ENCODE results near the gene LRRC14B.

Gene LRRC14B

GRCh38 chr5:173392-174290 is 17.7 kb upstream of the LRRC14B start:
- DNase-seq (ENCODE audit: low read depth in 1 of 2, low spot score in 1 of 2), result no peak

DNA sequence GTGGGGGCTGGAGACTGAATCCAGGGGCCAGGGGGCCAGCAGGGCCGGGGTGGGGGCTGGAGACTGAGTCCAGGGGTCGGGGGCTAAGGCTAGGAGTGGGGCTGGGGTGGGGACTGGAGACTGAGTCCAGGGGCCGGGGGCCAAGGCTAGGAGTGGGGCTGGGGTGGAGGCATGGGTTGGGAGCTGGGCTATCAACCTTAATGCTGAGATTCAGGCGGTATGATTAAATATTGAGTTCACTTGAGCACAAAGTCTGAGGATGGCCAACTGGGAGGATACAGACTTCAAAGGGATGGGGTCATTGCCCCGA is 17.0 kb upstream of the LRRC14B start:
- DNase-seq (ENCODE audit: low read depth in 1 of 2, low spot score in 1 of 2), result no peak

GRCh38 chr5:174876-175465 is 16.3 kb upstream of the LRRC14B start:
- DNase-seq (ENCODE audit: low read depth in 1 of 2, low spot score in 1 of 2), result no peak

DNA sequence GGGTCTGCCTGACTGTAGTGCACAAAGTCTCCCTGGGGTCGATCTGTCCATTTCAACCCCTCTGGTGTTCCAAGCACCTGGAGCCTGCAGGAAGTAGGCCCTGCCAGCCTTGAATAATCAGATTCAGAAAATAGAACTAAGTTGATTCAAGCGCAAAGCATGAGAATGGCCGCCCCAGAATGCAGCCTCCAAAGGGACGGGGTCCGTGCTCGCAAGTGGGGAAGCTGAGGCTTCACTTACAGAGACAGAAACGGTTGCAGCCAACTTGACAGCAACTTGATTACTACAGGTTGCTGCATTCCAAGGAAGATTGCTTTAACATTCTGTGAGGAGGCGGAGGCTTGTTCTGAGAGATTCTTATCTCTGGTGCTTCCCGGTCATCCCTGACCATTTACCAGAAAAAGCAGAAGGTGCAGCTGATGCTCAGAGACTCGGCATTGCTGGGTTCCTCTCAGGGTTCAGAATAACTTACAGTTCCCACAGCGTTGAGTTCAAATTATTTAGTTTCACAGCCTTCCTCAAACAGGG is 14.9 kb upstream of the LRRC14B start:
- DNase-seq (ENCODE audit: low read depth in 1 of 2, low spot score in 1 of 2), result no peak

DNA sequence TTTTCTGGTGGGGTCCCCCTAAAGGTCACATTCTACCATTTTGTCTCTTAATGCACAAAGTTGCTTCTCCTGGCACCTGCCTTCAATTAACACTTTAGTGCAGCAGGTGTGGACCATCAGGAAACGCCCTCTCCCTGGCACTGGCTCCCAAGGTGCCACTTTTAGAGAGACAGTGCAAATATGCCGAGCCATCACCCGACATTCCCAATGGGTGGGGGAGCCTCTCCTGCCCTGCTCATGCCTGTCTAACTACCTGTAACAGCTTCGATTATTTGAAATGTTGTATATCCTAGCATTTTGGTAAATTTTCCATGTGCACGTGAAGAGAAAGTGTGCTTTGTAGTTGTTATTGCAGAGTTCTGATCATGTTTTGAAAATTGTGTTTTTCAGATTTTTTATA is 13.2 kb upstream of the LRRC14B start:
- no peak for DNase-seq (ENCODE audit: low read depth in 1 of 2, low spot score in 1 of 2)

DNA sequence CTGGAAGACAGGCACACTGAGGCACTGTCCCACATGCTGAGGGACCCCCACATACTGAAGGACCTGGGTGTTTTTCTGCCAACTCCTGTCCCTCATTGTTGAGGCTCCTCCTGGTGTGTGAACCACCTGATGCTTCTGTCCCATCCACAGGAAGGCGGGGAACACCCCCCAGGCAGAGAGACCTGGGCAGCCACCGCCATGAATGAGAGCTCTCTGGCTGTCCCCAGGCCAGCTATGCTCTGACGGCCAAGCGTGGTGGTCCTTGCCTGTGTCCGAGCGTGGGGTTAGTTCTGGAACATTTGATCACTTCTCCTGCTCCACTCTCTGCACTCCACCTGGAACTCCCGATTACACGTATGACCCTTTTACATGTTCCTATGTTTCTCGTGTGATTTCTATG is 11.9 kb upstream of the LRRC14B start:
- no peak for DNase-seq (ENCODE audit: low read depth in 1 of 2, low spot score in 1 of 2)

- no peak for DNase-seq (ENCODE audit: low read depth in 1 of 2, low spot score in 1 of 2)
Observed at GRCh38 chr5:180286-180918, 10.9 kb upstream of the LRRC14B start.

DNA sequence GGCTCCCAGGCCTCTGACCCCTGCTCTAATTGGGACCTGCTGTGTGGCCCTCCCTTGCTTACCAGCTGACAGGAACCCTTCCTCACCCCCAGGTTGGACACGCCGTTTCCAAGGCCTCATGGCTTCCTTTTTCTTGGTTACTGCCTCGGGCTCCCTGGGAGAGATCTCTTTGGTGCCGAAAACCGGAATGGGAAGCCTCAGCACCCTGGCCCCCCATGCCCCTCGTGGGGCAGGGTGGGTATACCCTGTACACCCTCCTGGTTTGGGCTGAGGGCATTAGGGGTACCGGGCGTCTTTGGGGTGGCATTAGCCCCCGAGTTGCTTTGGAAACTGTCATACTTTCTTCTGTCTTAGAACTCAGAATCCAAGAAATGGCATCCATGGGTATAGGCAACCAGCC is 10.1 kb upstream of the LRRC14B start:
- no peak for DNase-seq (ENCODE audit: low read depth in 1 of 2, low spot score in 1 of 2)

DNA sequence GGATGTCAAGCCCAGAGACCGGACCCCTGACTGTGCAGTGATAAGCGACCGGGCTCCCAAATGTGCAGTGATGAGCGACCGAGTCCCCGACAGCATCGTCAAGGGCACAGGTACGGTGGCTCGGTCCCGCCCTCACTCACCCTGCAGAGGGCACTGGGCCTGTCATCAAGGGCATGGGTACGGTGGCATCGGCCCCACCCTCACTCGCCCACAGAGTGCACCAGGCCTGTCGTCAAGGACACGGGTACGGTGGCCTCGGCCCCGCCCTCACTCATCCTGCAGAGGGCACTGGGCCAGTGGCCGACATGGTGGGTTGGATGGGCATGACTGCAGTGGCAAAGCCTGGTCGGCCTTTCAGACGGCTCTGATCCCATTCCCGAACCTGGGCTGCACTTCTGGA is 9.7 kb upstream of the LRRC14B start:
- DNase-seq (ENCODE audit: low read depth in 1 of 2, low spot score in 1 of 2), result no peak

DNA sequence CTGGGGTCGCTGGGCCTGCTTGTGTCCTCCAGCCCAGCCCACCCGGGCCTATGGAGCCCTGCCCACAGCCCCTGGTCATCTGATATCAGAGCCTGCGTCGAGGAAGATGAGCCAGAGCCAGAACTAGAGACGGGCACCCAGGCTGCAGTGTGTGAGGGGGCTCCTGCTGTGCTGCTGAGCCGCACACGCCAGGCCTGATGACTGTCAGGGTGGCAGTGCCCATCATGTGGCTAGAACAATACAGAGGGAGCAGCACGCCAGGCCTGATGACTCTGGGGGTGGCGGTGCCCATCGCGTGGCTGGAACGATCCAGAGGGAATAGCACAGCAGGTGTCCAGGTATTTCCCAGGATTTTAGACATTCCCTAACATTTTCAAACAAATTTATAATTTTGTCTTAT is 9.2 kb upstream of the LRRC14B start:
- no peak for DNase-seq (ENCODE audit: low read depth in 1 of 2, low spot score in 1 of 2)

- DNase-seq (ENCODE audit: low read depth in 1 of 2, low spot score in 1 of 2), result no peak
Observed at GRCh38 chr5:184471-184870, 6.8 kb upstream of the LRRC14B start.

DNA sequence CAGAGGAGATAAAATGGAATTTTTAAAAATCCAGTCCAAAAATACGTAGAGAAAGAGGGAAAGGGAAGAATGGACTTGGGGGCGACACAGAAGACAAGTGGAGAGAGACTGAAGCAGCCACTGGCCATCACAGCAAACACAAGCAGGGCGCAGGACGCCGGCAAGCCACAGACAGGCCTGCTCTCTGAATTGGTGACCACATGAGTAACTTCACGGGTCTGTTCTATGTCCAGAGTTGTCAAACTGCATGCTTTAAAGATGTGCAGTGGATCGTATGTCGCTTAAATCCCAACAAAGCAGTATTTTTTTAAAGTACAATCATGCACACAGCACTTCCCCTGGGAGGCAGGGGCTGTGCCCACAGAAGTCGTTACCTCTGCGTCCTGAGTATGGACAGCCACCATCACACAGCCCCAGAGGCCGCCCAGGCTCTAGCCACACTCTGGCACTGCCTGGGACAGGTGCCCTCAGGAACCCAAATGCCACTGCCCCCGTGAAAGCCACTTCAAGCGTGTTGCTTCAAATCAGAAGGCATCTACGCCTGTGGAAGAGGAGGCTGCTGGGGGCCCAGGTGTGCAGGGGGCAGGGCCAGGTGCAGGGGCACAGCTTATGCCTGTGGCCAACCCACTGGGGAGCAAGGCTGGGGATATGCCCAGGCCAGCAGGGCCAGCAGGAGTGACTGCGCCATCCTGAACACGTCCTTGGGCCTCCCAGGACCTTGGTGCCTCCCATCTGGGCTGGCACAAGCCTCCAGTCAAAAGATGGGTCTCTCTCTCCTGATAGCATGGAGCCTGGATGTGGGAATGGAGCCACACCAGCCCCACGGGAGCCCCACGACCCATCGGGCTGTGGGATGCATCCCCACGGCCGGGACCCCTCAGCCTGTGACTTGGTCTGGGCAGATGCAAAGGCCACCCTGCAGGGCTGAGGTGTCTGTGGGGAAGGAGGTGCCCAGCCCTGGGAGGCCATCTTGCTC is 5.9 kb upstream of the LRRC14B start:
- no peak for DNase-seq (ENCODE audit: low read depth in 1 of 2, low spot score in 1 of 2)

DNA sequence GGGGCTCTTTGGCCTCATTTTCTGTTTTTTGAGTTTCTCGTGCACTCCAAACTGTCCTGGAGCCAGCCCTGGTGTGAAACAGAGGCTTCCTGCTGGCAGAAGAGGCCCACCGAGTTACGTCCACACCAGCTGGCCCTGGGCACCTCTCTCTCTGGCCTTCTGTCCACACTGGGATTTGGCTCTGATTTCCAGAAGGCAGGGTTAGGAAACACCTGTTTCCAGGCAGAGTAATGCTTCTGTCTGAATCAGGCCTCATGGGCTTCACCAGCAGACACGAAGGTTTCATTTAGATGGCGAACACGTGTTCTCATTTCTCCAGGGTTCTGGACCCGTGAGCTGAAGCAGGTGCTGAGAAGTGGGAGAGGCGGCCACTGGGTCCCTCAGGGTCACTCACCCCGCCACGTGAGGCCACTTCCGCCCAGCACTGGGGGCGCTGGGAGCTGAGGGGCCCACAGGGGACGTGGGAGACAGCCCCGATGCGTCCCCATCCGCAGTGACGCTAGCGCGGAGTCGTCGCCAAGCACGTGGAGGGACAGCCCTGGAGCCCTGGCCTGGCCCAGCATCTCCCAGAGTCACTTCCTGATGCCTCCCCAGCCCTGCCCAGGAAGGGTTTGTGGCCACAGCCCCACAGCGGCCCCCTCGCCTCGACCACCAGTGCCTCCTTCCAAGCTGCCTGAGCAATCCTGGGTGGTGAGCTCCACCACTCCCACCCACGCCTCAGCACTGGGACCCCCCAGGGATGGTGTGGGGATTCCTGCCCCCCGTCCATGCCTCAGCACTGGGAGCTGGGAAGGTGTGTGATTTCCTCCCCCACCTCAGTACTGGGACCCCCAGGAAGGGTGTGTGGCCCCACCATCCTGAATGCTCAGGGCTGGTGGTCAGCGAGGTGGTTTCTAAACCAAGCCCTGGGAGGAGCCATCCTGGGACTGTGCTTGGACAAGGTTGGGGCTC is 4.9 kb upstream of the LRRC14B start:
- DNase-seq (ENCODE audit: low read depth in 1 of 2, low spot score in 1 of 2), result no peak

- DNase-seq (ENCODE audit: low read depth in 1 of 2, low spot score in 1 of 2), result no peak
Observed at GRCh38 chr5:187042-187431, 4.3 kb upstream of the LRRC14B start.

GRCh38 chr5:187617-188451 is 3.5 kb upstream of the LRRC14B start:
- no peak for DNase-seq (ENCODE audit: low read depth in 1 of 2, low spot score in 1 of 2)

DNA sequence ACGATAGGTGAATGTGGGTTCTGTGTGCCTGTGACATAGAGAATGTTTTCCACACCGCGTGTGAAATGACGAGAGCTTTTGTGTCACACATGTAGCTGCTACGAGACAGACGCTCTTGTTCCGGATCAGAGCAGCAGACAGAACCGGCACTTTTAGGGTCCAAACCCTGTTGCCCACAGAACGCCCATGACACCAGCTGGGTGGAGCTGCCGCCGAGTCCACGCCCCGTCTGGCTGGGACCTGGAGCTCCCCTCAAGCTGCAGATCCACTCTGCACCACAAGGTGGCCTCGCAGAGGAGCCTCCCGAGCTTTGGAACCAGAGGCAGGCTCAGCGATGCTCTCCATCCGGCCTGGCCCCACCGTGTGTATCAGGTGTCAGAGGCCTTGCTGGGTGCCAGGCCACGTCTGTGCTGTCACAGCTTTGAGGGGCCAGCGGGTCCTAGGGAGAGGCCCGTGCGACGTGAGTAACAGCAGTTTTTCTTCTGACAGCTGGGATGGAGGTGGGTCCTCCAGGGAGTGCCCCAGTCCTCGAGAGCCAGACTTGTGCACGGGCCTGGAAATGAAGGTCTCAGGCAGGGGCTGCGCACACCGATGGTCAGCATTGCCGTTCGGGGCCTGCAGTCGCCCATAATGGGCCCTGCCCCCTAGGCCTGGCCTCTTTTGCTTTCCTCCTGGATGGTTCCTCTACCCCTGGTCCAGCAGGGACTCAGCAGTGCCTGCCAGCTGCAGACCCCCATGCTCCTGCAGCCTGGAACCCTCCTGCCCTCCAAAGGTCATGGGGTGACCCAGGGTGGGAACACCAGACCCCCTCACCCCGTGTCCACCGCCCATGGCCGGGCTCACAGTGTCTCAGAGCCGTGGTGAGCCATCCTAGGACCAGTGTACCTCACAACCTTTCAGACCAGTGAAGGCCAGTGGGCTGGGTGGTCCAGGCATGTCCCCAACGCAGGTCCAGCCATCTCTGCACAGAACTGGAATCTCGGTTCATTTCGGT is 2.5 kb upstream of the LRRC14B start:
- peak; percentile 67 to 83 for DNase-seq (ENCODE audit: low read depth in 1 of 2, low spot score in 1 of 2)

GRCh38 chr5:189486-189885 is 1.8 kb upstream of the LRRC14B start:
- no peak for DNase-seq (ENCODE audit: low read depth in 1 of 2, low spot score in 1 of 2)

- DNase-seq (ENCODE audit: low read depth in 1 of 2, low spot score in 1 of 2), result no peak
Observed at GRCh38 chr5:189976-190365, 1.3 kb upstream of the LRRC14B start.
